ENCODE data around the gene COX15.

The COX15 gene

GRCh38 chr10:99742701-99743100 lies 10.8 kb upstream of the COX15 start:
- H3K9me3 ChIP-seq (ENCODE audit: control insufficient read depth, insufficient read depth, low read length), result peaks cover 10% of the 10 kb centered on the region; the same call in 1 of the 2 replicates
- H3K9me2 ChIP-seq (replicated peaks; ENCODE audit: control insufficient read depth, low read length), result no peaks in the 10 kb centered on the region
- H3K27ac ChIP-seq (ENCODE audit: low read depth, low read length), result no peak overlapping the region
- no peak overlapping the region for H3K4me3 ChIP-seq (ENCODE audit: low read length)
- TF ChIP-seq, protein P1, sequence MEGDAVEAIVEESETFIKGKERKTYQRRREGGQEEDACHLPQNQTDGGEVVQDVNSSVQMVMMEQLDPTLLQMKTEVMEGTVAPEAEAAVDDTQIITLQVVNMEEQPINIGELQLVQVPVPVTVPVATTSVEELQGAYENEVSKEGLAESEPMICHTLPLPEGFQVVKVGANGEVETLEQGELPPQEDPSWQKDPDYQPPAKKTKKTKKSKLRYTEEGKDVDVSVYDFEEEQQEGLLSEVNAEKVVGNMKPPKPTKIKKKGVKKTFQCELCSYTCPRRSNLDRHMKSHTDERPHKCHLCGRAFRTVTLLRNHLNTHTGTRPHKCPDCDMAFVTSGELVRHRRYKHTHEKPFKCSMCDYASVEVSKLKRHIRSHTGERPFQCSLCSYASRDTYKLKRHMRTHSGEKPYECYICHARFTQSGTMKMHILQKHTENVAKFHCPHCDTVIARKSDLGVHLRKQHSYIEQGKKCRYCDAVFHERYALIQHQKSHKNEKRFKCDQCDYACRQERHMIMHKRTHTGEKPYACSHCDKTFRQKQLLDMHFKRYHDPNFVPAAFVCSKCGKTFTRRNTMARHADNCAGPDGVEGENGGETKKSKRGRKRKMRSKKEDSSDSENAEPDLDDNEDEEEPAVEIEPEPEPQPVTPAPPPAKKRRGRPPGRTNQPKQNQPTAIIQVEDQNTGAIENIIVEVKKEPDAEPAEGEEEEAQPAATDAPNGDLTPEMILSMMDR (IDR thresholded peaks at IDR 0.05; ENCODE audit: low read depth, low read length, poor library complexity, severe bottlenecking), result no peak
- TF ChIP-seq EZH2phosphoT487 (IDR thresholded peaks at IDR 0.05; ENCODE audit: borderline replicate concordance, low read length), result no peak
- peaks cover 6% of the 10 kb centered on the region for H3K79me2 ChIP-seq (ENCODE audit: control insufficient read depth, low read length)
- H4K20me1 ChIP-seq (ENCODE audit: control insufficient read depth, insufficient read depth, low read depth, low read length), result no peaks in the 10 kb centered on the region
- peaks cover 4% of the 10 kb centered on the region; the same call in 1 of the 2 replicates for H3K4me1 ChIP-seq (ENCODE audit: control insufficient read depth, low read length)
- no peaks in the 10 kb centered on the region for H3F3A ChIP-seq (ENCODE audit: control insufficient read depth, insufficient read depth)
- H3K36me3 ChIP-seq (ENCODE audit: control insufficient read depth, low read length), result peaks cover 89% of the 10 kb centered on the region
- H3K27me3 ChIP-seq (ENCODE audit: control insufficient read depth, low read length), result no peaks in the 10 kb centered on the region
- no peak overlapping the region for H3K4me2 ChIP-seq (ENCODE audit: low read length)

GRCh38 chr10:99742254-99742653 lies 10.3 kb upstream of the COX15 start:
- H3K4me1 ChIP-seq (ENCODE audit: control insufficient read depth, low read length), result peaks cover 4% of the 10 kb centered on the region; the same call in 1 of the 2 replicates
- peaks cover 10% of the 10 kb centered on the region; the same call in 1 of the 2 replicates for H3K9me3 ChIP-seq (ENCODE audit: control insufficient read depth, insufficient read depth, low read length)
- no peak overlapping the region for H3K27ac ChIP-seq (ENCODE audit: low read depth, low read length)
- H3K27me3 ChIP-seq (ENCODE audit: control insufficient read depth, low read length), result no peaks in the 10 kb centered on the region
- H3K79me2 ChIP-seq (ENCODE audit: control insufficient read depth, low read length), result peaks cover 10% of the 10 kb centered on the region
- no peak overlapping the region for H3K4me2 ChIP-seq (ENCODE audit: low read length)
- H3F3A ChIP-seq (ENCODE audit: control insufficient read depth, insufficient read depth), result no peaks in the 10 kb centered on the region
- peaks cover 92% of the 10 kb centered on the region for H3K36me3 ChIP-seq (ENCODE audit: control insufficient read depth, low read length)
- TF ChIP-seq EZH2phosphoT487 (IDR thresholded peaks at IDR 0.05; ENCODE audit: borderline replicate concordance, low read length), result no peak
- TF ChIP-seq, protein P1 (IDR thresholded peaks at IDR 0.05; ENCODE audit: low read depth, low read length, poor library complexity, severe bottlenecking), result no peak
- H3K9me2 ChIP-seq (replicated peaks; ENCODE audit: control insufficient read depth, low read length), result no peaks in the 10 kb centered on the region
- no peak overlapping the region for H3K4me3 ChIP-seq (ENCODE audit: low read length)
- H4K20me1 ChIP-seq (ENCODE audit: control insufficient read depth, insufficient read depth, low read depth, low read length), result no peaks in the 10 kb centered on the region

DNA sequence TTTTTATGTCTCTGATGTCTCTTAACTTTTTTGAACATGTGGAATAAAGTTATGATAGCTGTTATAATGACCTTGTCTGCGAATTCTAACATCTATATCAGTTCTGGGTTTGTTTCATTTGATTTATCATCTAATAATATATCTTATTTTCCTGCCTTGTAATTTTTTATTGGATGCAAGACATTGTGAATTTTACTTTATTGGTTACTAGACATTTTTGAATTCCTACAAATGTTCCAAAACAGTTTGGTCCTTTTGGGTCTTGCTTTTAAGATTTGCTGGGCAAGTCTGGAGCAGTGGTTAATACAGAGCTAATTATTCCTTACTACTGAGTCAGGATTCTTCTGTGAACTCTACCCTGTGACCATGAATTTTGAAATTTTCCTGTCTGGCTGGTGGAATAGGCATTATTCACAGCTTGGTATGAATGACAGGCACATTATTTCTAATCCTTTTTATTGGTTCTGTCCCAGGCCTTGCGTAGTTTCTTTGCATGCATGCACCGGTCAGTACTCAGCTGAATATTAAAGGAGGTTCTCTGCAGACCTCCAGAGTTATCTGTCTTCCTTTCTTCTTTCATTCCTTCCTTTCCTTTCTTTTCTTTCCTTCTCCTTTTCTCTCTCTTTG lies 9.1 kb upstream of the COX15 start:
- Histone ChIP-seq H3K27me3 (ENCODE audit: control insufficient read depth, low read length) (no peaks in the 10 kb centered on the region), H3K79me2 (ENCODE audit: control insufficient read depth, low read length) (peaks cover 13% of the 10 kb centered on the region), H3K36me3 (ENCODE audit: control insufficient read depth, low read length) (peaks cover 96% of the 10 kb centered on the region), H3K9me2 (replicated peaks; ENCODE audit: control insufficient read depth, low read length) (no peaks in the 10 kb centered on the region), H3K9me3 (ENCODE audit: control insufficient read depth, insufficient read depth, low read length) (peaks cover 10% of the 10 kb centered on the region; the same call in 1 of the 2 replicates), H4K20me1 (ENCODE audit: control insufficient read depth, insufficient read depth, low read depth, low read length) (no peaks in the 10 kb centered on the region), H3K27ac (ENCODE audit: low read depth, low read length) (no peak overlapping the region), H3K4me3 (ENCODE audit: low read length) (no peak overlapping the region), H3F3A (ENCODE audit: control insufficient read depth, insufficient read depth) (no peaks in the 10 kb centered on the region), H3K4me1 (ENCODE audit: control insufficient read depth, low read length) (peaks cover 4% of the 10 kb centered on the region; the same call in 1 of the 2 replicates), H3K4me2 (ENCODE audit: low read length) (no peak overlapping the region)
- no peak for TF ChIP-seq EZH2phosphoT487 (IDR thresholded peaks at IDR 0.05; ENCODE audit: borderline replicate concordance, low read length)
- TF ChIP-seq, protein P1 (IDR thresholded peaks at IDR 0.05; ENCODE audit: low read depth, low read length, poor library complexity, severe bottlenecking), result no peak

Measured in DOHH2 (cell line).